Measurements from ENCODE around the gene KPNA4. TPM values are rescaled to one million over a fixed set of nuclear protein-coding genes. Genes with fewer than 3 reads are reported as not detected.
A peak's percentile ranks its signal among the peaks of the same experiment; 100 is the strongest.

Gene KPNA4
- total and polyA plus RNA-seq, 9 donors: 33.6 to 68.4 (median 59.3) TPM

DNA sequence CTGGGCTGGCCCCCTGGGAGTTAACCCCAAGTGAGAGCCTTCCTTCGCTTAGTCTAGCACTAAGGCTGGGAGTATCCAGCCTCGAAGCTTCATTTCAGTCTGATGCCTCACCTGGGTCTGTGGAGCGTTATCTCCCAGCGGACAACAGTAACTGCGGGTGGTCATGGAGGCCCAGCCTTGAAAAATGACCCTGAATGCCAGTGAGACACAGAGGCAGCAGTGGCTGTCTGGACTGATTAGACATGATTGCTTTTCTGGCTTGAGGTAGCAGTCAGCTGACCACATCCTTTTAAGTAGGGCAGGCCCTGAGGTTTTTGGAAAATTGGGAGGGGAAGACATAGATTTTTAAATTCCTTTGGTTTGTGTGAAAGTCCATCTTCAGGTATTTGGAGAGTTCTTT is 87.6 kb downstream of the KPNA4 start:
- no peaks in the 10 kb centered on the region for H3K9me3 ChIP-seq (replicated peaks; ENCODE audit: control insufficient read depth, low read depth, low read length)
- H3K27me3 ChIP-seq (ENCODE audit: control insufficient read depth, insufficient read depth, low read length): no peaks in the 10 kb centered on the region
- no peaks in the 10 kb centered on the region for H3K36me3 ChIP-seq (ENCODE audit: control insufficient read depth, insufficient read depth, low read length)
- no peak overlapping the region for H3K27ac ChIP-seq (ENCODE audit: low read length)
- DNase-seq: no peak
- 64% methylated on average over 5 of the region's 5 CpGs for WGBS (ENCODE audit: insufficient coverage)
- no peak overlapping the region for H3K4me3 ChIP-seq (ENCODE audit: low read length)
- H3K4me1 ChIP-seq (ENCODE audit: control insufficient read depth, insufficient read depth, low read length): no peaks in the 10 kb centered on the region

DNA sequence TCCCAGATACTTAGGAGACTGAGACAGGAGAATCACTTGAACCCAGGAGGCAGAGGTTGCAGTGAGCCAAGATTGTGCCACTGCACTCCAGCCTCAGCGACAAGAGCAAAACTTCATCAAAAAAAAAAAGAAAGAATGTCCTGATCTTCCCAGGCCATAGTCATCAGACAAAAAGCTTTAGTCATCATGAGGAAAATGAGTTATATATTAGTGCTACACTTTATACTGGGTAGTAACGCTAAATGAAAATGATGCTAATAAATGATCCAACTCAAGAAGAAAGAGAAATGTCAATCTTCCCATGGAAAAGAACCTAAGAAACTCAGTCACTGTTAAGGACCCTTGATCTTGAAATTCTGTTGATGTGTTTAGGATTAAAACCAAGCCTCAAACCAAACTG is 89.5 kb downstream of the KPNA4 start:
- WGBS (ENCODE audit: insufficient coverage): 100% methylated on average over 1 of the region's 2 CpGs

GRCh38 chr3:160475153-160475552 is 90.2 kb downstream of the KPNA4 start:
- Histone ChIP-seq H3K27me3 (ENCODE audit: control insufficient read depth, insufficient read depth, low read length) (no peaks in the 10 kb centered on the region), H3K9me3 (replicated peaks; ENCODE audit: control insufficient read depth, low read depth, low read length) (peaks cover 12% of the 10 kb centered on the region), H3K4me1 (ENCODE audit: control insufficient read depth, insufficient read depth, low read length) (no peaks in the 10 kb centered on the region), H3K4me3 (ENCODE audit: low read length) (no peak overlapping the region), H3K36me3 (ENCODE audit: control insufficient read depth, insufficient read depth, low read length) (no peaks in the 10 kb centered on the region), H3K27ac (ENCODE audit: low read length) (no peak overlapping the region)
- no peak for DNase-seq
- whole genome bisulfite sequencing (ENCODE audit: insufficient coverage): no CpG with 5 or more reads among the region's 2 CpGs

More for the DNA sequence above, 89.5 kb downstream of the KPNA4 start:
- no peak for DNase-seq
- no peak overlapping the region for H3K27ac ChIP-seq (ENCODE audit: low read length)
- no peaks in the 10 kb centered on the region for H3K4me1 ChIP-seq (ENCODE audit: control insufficient read depth, insufficient read depth, low read length)
- H3K9me3 ChIP-seq (replicated peaks; ENCODE audit: control insufficient read depth, low read depth, low read length): peaks cover 7% of the 10 kb centered on the region
- no peaks in the 10 kb centered on the region for H3K36me3 ChIP-seq (ENCODE audit: control insufficient read depth, insufficient read depth, low read length)
- no peaks in the 10 kb centered on the region for H3K27me3 ChIP-seq (ENCODE audit: control insufficient read depth, insufficient read depth, low read length)
- H3K4me3 ChIP-seq (ENCODE audit: low read length): no peak overlapping the region

DNA sequence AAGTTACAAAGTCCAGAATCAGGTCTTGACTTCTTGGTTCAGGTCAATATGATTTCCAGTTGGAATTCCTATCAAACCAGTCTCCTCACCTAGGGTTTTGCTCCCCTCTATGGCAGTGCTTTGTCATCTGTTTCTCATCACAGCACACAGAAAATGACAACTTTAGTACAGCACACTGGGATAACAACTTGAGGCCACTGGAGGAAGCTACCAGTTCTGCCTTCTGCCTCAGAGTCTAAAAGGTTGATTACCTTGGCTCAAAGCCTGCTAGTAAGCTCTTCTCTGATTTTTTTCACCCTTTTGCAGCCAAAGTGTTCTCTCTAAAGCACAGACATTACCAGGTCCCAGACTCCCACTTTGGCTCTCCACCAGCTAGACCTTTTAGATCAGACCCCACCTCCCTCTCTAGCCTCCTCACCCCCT is 90.9 kb downstream of the KPNA4 start:
- peak; percentile 32 for DNase-seq
- Histone ChIP-seq H3K36me3 (ENCODE audit: control insufficient read depth, insufficient read depth, low read length) (no peaks in the 10 kb centered on the region), H3K27me3 (ENCODE audit: control insufficient read depth, insufficient read depth, low read length) (no peaks in the 10 kb centered on the region), H3K9me3 (replicated peaks; ENCODE audit: control insufficient read depth, low read depth, low read length) (peaks cover 12% of the 10 kb centered on the region), H3K27ac (ENCODE audit: low read length) (no peak overlapping the region), H3K4me3 (ENCODE audit: low read length) (no peak overlapping the region), H3K4me1 (ENCODE audit: control insufficient read depth, insufficient read depth, low read length) (no peaks in the 10 kb centered on the region)

- Histone ChIP-seq H3K27me3 (ENCODE audit: control insufficient read depth, insufficient read depth, low read length) (no peaks in the 10 kb centered on the region), H3K36me3 (ENCODE audit: control insufficient read depth, insufficient read depth, low read length) (no peaks in the 10 kb centered on the region), H3K4me3 (ENCODE audit: low read length) (no peak overlapping the region), H3K27ac (ENCODE audit: low read length) (no peak overlapping the region), H3K9me3 (replicated peaks; ENCODE audit: control insufficient read depth, low read depth, low read length) (peaks cover 12% of the 10 kb centered on the region), H3K4me1 (ENCODE audit: control insufficient read depth, insufficient read depth, low read length) (no peaks in the 10 kb centered on the region)
- WGBS (ENCODE audit: insufficient coverage): 38% methylated on average over 1 of the region's 1 CpG
- DNase-seq: peak; percentile 61
Observed at GRCh38 chr3:160473978-160474377, 91.4 kb downstream of the KPNA4 start.

GRCh38 chr3:160473221-160473620 is 92.2 kb downstream of the KPNA4 start:
- no peaks in the 10 kb centered on the region for H3K36me3 ChIP-seq (ENCODE audit: control insufficient read depth, insufficient read depth, low read length)
- no peak for DNase-seq
- no peak overlapping the region for H3K27ac ChIP-seq (ENCODE audit: low read length)
- no peaks in the 10 kb centered on the region for H3K27me3 ChIP-seq (ENCODE audit: control insufficient read depth, insufficient read depth, low read length)
- no peaks in the 10 kb centered on the region for H3K4me1 ChIP-seq (ENCODE audit: control insufficient read depth, insufficient read depth, low read length)
- no CpG with 5 or more reads among the region's 1 CpG for WGBS (ENCODE audit: insufficient coverage)
- H3K9me3 ChIP-seq (replicated peaks; ENCODE audit: control insufficient read depth, low read depth, low read length): peaks cover 12% of the 10 kb centered on the region
- H3K4me3 ChIP-seq (ENCODE audit: low read length): no peak overlapping the region

DNA sequence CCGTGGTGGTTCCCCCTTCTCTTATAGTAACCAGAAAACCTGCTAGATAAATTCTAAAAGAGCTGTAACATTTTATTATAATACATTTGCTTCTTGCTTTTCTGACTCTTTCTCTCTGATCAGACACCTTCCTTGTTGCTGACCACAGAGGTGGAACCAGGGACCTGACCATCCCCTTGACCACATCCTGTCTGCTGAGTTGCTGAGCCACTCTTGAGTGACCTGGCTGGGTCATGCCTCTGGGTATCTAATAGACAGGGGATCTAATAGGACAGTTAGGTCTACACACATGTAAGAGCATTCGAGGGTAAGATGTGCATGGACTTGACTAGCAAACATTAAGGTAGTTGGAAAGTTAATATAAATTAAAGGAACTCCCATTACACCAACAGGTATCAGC is 93.0 kb downstream of the KPNA4 start:
- H3K27ac ChIP-seq (ENCODE audit: low read length): no peak overlapping the region
- no peak for DNase-seq
- H3K4me3 ChIP-seq (ENCODE audit: low read length): no peak overlapping the region
- H3K36me3 ChIP-seq (ENCODE audit: control insufficient read depth, insufficient read depth, low read length): no peaks in the 10 kb centered on the region
- no peaks in the 10 kb centered on the region for H3K27me3 ChIP-seq (ENCODE audit: control insufficient read depth, insufficient read depth, low read length)
- no CpG with 5 or more reads among the region's 2 CpGs for WGBS (ENCODE audit: insufficient coverage)
- no peaks in the 10 kb centered on the region for H3K4me1 ChIP-seq (ENCODE audit: control insufficient read depth, insufficient read depth, low read length)
- H3K9me3 ChIP-seq (replicated peaks; ENCODE audit: control insufficient read depth, low read depth, low read length): peaks cover 12% of the 10 kb centered on the region

- no peak overlapping the region for H3K4me3 ChIP-seq (ENCODE audit: low read length)
- H3K27ac ChIP-seq (ENCODE audit: low read length): no peak overlapping the region
- no peaks in the 10 kb centered on the region for H3K27me3 ChIP-seq (ENCODE audit: control insufficient read depth, insufficient read depth, low read length)
- H3K36me3 ChIP-seq (ENCODE audit: control insufficient read depth, insufficient read depth, low read length): no peaks in the 10 kb centered on the region
- H3K9me3 ChIP-seq (replicated peaks; ENCODE audit: control insufficient read depth, low read depth, low read length): peaks cover 12% of the 10 kb centered on the region
- H3K4me1 ChIP-seq (ENCODE audit: control insufficient read depth, insufficient read depth, low read length): no peaks in the 10 kb centered on the region
- DNase-seq: no peak
- 83% methylated on average over 1 of the region's 2 CpGs for WGBS (ENCODE audit: insufficient coverage)
Observed at GRCh38 chr3:160471892-160472291, 93.5 kb downstream of the KPNA4 start.

GRCh38 chr3:160470181-160470580 is 95.2 kb downstream of the KPNA4 start:
- DNase-seq: no peak
- Histone ChIP-seq H3K4me1 (ENCODE audit: control insufficient read depth, insufficient read depth, low read length) (no peaks in the 10 kb centered on the region), H3K27me3 (ENCODE audit: control insufficient read depth, insufficient read depth, low read length) (no peaks in the 10 kb centered on the region), H3K4me3 (ENCODE audit: low read length) (no peak overlapping the region), H3K36me3 (ENCODE audit: control insufficient read depth, insufficient read depth, low read length) (no peaks in the 10 kb centered on the region), H3K27ac (ENCODE audit: low read length) (no peak overlapping the region), H3K9me3 (replicated peaks; ENCODE audit: control insufficient read depth, low read depth, low read length) (peaks cover 12% of the 10 kb centered on the region)
- WGBS (ENCODE audit: insufficient coverage): 88% methylated on average over 5 of the region's 5 CpGs

GRCh38 chr3:160464971-160465370 is 100.4 kb downstream of the KPNA4 start:
- Histone ChIP-seq H3K27ac (ENCODE audit: low read length) (no peak overlapping the region), H3K4me3 (ENCODE audit: low read length) (no peak overlapping the region), H3K27me3 (ENCODE audit: control insufficient read depth, insufficient read depth, low read length) (no peaks in the 10 kb centered on the region), H3K4me1 (ENCODE audit: control insufficient read depth, insufficient read depth, low read length) (no peaks in the 10 kb centered on the region), H3K36me3 (ENCODE audit: control insufficient read depth, insufficient read depth, low read length) (no peaks in the 10 kb centered on the region), H3K9me3 (replicated peaks; ENCODE audit: control insufficient read depth, low read depth, low read length) (no peaks in the 10 kb centered on the region)
- no peak for DNase-seq
- no CpG with 5 or more reads among the region's 1 CpG for WGBS (ENCODE audit: insufficient coverage)

GRCh38 chr3:160464321-160464720 is 101.0 kb downstream of the KPNA4 start:
- H3K4me1 ChIP-seq (ENCODE audit: control insufficient read depth, insufficient read depth, low read length): no peaks in the 10 kb centered on the region
- no peaks in the 10 kb centered on the region for H3K27me3 ChIP-seq (ENCODE audit: control insufficient read depth, insufficient read depth, low read length)
- no peaks in the 10 kb centered on the region for H3K36me3 ChIP-seq (ENCODE audit: control insufficient read depth, insufficient read depth, low read length)
- no peaks in the 10 kb centered on the region for H3K9me3 ChIP-seq (replicated peaks; ENCODE audit: control insufficient read depth, low read depth, low read length)
- no CpG with 5 or more reads among the region's 2 CpGs for WGBS (ENCODE audit: insufficient coverage)
- no peak for DNase-seq
- no peak overlapping the region for H3K27ac ChIP-seq (ENCODE audit: low read length)
- H3K4me3 ChIP-seq (ENCODE audit: low read length): no peak overlapping the region

All from muscle of leg (tissue), 11 donors.